GM18502 (cell line): Measurements from ENCODE around the gene PACS2.

Experiments used
- ATAC-seq: cut with Tn5 transposase; IDR thresholded peaks from one replicate; pipeline ENCODE4 v1.9.1; 2021; ENCODE audit warnings: mild to moderate bottlenecking; ENCODE audit not compliant: unreplicated experiment, poor library complexity

PACS2 gene

DNA sequence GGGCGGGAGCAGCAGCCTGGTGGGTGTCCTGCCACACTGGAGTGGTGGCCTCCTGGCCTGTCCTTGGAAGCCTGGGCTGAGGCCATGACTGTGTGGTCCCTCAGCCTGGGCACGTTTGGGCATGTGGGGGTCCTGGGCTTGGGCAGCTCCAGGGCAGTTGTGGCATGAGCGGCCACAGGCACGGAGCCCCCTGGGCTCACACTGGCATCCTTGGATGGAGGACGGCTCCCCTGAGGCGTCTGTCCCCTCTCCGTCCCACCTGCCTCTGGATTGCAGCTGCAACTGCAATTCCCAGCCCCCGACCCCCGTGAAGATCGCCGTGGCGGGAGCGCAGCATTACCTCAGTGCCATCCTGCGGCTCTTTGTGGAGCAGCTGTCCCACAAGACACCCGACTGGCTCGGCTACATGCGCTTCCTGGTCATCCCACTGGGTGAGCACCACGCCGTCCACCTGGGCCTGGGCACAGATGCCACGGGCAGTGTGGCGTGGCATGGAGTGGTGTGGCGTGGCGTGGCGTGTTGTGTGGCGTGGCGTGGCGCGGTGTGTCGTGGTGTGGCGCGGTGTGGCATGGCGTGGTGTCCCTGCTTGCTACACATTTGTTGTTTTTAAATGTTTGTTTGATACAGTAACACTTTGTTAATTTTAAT is 68.7 kb downstream of the PACS2 start:
- ATAC-seq: no peak

DNA sequence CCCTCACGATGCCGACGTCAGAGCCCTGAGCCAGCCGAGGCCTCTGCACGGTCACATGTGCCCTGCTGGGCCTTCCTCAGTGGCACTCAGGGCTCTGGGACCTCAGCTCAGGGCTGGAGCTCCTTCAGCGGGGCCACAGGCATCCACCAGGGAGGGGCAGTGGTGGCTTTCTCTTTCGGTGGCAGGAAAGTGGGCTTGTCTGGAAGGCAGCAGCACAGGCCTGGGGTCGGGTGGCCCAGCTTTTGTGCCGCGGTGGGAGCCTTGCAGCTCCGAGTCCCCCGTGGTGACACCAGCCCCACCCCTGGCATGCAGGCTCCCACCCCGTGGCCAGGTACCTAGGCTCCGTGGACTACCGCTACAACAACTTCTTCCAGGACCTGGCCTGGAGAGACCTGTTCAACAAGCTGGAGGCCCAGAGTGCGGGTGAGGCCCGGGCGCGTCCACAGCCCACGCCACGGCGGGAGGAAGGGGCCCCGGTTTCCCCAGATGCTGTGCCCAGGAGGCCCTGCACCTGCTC is 69.6 kb downstream of the PACS2 start:
- ATAC-seq: no peak

DNA sequence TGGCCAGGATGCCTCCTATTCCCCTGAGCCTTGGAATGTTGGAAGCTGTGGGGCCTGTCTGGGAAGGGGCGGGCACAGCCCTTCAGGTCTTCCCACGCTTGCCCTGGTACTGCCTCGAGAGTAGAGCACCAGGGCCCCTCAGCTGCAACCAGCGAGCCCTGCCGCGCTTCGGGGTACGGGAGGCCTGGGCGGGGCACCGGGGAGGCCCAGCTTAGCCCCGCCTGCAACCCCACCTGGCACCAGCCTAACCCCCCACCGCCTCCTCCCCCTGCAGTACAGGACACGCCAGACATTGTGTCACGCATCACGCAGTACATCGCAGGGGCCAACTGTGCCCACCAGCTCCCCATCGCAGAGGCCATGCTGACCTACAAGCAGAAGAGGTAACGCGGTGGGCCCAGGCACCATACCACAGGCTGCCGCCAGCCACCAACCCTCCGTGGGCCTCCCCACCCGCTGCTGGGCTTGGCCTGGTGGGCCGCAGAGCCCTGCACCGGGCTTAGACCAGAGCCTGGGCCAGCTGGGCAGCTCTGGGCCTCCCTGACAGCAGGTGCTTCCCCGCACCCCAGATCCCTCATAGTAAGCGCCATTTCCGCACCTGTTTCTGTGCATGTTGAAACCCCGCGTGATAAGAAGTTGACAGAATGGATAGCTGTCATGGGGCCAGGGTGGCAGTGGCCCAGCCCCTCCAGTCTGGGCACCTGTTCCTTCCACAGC is 70.2 kb downstream of the PACS2 start:
- ATAC-seq: no peak

DNA sequence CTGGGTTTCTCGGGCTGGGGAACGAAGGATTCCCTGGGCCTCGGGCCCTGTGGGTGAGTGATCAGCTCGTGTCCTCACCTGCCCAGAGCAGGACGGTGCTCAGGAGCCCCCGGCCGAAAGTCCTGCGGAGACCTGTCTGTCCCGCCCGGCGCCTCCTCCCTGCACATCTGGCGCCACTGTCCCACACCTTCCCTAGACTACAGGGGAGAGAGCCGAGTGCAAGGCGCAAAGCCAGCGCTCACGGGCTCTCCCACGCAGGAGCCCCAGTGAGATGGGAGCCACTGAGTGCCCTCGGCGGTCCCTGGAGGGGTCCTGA is 70.7 kb downstream of the PACS2 start:
- no peak for ATAC-seq

GRCh38 chr14:105385698-105386365 is 71.3 kb downstream of the PACS2 start:
- no peak for ATAC-seq

DNA sequence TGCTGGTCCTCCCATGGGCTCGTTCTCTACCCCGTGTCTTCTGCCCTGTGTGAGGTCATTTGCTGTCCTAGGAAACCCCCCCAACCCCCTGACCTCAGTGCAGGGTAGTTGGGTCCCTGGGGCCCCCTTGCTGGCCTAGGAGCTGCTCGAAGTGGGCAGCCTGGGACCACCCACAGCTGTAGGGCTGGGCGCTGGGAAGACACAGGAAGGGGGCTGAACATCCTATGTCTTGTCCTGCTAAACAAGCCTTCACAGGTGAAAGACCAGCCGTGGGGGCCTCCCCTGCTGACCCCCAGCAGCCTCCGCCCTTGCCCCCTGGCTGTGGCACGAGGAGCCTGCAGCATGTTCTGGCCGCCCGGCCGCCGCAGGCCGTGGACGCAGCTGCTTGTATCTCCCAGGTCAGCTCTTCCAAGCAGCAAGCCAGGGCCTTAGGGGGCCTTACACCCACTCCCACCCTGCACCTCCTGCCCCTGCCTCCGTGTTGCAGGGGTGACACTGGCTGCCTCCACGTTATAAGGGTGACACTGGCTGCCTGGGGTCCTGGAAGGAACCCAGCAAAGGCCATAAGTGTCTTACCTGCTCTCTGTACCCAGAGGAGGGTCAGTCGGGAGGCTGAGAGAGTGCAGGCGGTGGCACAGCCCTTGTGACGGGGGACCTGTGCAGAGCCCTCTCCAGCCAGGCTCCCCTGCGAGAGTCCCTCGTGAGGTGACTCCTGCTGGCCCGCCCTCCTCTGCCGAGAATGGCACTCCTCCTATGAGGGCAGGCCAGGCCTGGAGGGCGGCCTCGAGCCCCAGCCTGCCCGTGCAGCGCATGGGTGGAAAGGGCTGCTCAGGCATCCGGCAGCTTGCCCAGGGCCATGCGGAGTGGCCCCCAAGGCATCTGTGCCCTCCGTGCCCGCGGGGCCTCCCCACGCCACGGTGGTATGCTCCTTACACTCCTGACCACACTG is 72.3 kb downstream of the PACS2 start:
- ATAC-seq: no peak

GRCh38 chr14:105387530-105387922 is 73.0 kb downstream of the PACS2 start:
- ATAC-seq: no peak

GRCh38 chr14:105388110-105388951 is 73.8 kb downstream of the PACS2 start:
- no peak for ATAC-seq

DNA sequence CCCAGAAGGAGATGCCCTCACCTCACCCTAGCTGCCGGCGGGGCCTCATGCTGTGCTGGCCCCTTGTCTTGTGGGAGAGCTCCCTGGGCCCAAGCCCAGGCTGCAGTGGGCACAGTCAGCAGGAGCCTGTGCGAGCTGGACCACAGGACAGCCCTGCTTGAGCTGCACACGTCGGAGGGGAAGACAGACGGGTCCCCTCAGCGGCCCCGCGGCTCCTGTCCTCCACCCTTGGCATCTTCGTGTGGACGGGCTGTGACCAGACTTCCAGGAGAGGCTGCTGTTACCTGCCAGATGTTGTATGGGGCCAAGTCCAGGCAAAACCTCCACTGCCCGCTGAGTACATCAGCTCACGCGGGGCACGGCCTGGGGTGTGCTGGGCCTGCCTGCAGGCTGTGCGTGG is 74.4 kb downstream of the PACS2 start:
- no peak for ATAC-seq

DNA sequence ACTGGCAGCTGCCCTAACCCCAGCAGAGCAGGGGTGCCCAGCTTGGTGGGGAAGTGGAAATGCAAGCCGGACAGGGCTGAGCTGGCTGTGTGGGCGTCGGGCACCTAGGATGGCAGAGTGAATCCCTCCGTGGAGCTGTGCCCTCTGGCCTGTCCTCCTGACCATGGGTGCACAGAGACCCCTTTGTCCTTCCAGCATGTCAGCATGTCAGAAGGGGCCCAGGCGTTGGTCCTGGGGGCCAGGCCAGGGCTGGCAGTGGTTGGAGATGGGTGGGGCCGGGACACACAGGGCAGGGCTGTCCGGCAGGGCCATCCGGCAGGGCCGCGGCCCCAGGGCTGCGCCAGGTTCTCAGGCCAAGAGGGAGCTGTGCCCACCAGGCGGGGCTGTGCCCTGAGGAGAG is 75.0 kb downstream of the PACS2 start:
- no peak for ATAC-seq

GRCh38 chr14:105389976-105390848 is 75.7 kb downstream of the PACS2 start:
- no peak for ATAC-seq

GRCh38 chr14:105390849-105391500 is 76.4 kb downstream of the PACS2 start:
- no peak for ATAC-seq

DNA sequence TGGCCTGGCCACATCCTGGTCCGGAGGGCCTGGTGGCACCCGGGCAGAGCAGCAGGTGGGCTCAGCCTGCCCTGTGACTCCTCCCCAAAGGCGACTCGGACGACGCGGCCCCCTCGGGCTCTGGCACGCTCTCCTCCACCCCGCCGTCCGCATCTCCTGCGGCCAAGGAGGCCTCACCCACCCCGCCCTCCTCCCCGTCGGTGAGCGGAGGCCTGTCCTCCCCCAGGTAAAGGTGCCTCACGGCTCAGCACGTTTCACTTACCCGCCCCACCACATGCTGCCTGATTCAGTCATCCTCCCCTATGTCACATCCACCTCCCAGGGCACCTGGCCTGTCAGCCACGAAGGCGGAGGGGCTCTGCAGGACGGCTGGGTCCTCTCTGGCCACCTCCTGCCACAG is 77.0 kb downstream of the PACS2 start:
- ATAC-seq: no peak

GRCh38 chr14:105392131-105393090 is 77.9 kb downstream of the PACS2 start:
- no peak for ATAC-seq

DNA sequence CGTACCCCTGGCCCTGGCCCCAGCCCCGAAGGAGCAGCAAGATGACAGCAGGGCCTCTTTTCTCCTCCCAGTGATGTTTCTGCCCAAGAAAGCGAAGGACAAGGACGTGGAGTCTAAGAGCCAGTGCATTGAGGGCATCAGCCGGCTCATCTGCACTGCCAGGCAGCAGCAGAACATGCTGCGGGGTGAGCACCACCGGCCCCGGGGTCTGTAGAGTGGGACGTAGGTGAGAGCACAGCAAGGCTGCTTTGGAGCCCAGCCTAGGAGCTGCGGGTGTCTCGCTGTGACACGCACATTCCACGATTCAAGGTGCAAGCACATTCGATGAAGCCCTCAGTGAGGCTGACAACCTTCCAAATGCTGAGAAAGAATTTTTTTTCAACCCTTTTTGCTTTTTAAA is 78.6 kb downstream of the PACS2 start:
- no peak for ATAC-seq

GRCh38 chr14:105394714-105395537 is 80.4 kb downstream of the PACS2 start:
- ATAC-seq: no peak
